ENCODE measurements around the gene SBSN.

DNA sequence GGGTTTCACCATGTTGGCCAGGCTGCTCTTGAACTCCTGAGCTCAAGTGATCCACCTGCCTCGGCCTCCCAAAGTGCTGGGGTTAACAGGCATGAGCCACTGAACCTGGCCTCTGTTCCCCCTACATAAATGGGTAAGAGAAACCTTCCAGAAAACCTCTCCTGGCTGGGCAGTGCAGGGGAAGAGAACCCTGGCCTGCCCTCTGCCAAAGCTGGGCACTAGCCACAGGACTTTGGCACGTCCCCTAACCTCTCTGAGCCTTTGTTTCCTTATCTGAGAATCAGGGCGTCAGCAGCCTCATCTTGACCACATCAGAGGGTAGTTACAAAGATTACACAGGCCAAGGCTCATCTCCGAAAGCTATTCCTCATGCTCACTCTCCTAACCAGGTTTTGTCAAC, 2.2 kb downstream of the SBSN start:
- TF ChIP-seq POLR2AphosphoS5 (IDR thresholded peaks at IDR 0.05; ENCODE audit: low read depth, low read length) (no peak), TCF7L2 (IDR thresholded peaks at IDR 0.05; ENCODE audit: low read depth, low read length) (no peak)
- TF ChIP-seq, protein P1, sequence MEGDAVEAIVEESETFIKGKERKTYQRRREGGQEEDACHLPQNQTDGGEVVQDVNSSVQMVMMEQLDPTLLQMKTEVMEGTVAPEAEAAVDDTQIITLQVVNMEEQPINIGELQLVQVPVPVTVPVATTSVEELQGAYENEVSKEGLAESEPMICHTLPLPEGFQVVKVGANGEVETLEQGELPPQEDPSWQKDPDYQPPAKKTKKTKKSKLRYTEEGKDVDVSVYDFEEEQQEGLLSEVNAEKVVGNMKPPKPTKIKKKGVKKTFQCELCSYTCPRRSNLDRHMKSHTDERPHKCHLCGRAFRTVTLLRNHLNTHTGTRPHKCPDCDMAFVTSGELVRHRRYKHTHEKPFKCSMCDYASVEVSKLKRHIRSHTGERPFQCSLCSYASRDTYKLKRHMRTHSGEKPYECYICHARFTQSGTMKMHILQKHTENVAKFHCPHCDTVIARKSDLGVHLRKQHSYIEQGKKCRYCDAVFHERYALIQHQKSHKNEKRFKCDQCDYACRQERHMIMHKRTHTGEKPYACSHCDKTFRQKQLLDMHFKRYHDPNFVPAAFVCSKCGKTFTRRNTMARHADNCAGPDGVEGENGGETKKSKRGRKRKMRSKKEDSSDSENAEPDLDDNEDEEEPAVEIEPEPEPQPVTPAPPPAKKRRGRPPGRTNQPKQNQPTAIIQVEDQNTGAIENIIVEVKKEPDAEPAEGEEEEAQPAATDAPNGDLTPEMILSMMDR (IDR thresholded peaks at IDR 0.05) = no peak

Measured in Panc1 (cell line).